GM23338 (cell line): Measurements from ENCODE around the gene SULT2B1. TPM values are rescaled to one million over a fixed set of nuclear protein-coding genes. Genes with fewer than 3 reads are reported as not detected.

Experiments used
- ATAC-seq: fragments of 200-7000 bp; cut with Tn5 transposase; 3 replicates; pipeline ENCODE4 v1.9.1; 2020
- DNase-seq: peaks from one replicate; pipeline ENCODE4 v3.0.0-alpha.2; 2015; ENCODE audit warnings: low spot score
- H2AFZ ChIP-seq: fragments of 200-600 bp; sonication (generic); 2 replicates; pipeline ENCODE4 v1.8.0; 2016; ENCODE audit warnings: antibody characterized with exemption, mild to moderate bottlenecking, moderate library complexity
- H3F3A ChIP-seq: fragments of 200-600 bp; sonication (generic); replicated peaks from 2 replicates; pipeline ENCODE4 v1.8.0; 2017; ENCODE audit warnings: antibody characterized with exemption, mixed run types, low read depth
- H3K27ac ChIP-seq: fragments of 200-600 bp; sonication (generic); 2 replicates; pipeline ENCODE4 v1.6.1; 2016; ENCODE audit warnings: low read depth
- H3K27me3 ChIP-seq: fragments of 200-600 bp; sonication (generic); 2 replicates; pipeline ENCODE4 v1.8.0; 2016; ENCODE audit warnings: mild to moderate bottlenecking, mixed run types, moderate library complexity; ENCODE audit not compliant: insufficient read depth
- H3K36me3 ChIP-seq: fragments of 200-600 bp; sonication (generic); 2 replicates; pipeline ENCODE4 v1.8.0; 2016; ENCODE audit warnings: mild to moderate bottlenecking; ENCODE audit not compliant: insufficient read depth
- H3K4me1 ChIP-seq: fragments of 200-600 bp; sonication (generic); 2 replicates; pipeline ENCODE4 v1.8.0; 2016; ENCODE audit warnings: mild to moderate bottlenecking, moderate library complexity; ENCODE audit not compliant: insufficient read depth
- H3K4me2 ChIP-seq: fragments of 200-600 bp; sonication (generic); 2 replicates; pipeline ENCODE4 v1.7.1; 2017; ENCODE audit warnings: mixed run types
- H3K4me3 ChIP-seq: fragments of 200-600 bp; sonication (generic); 2 replicates; pipeline ENCODE4 v1.6.1; 2016; ENCODE audit warnings: mixed run types
- H3K79me2 ChIP-seq: fragments of 200-600 bp; sonication (generic); replicated peaks from 2 replicates; pipeline ENCODE4 v1.8.0; 2017; ENCODE audit warnings: mild to moderate bottlenecking; ENCODE audit not compliant: insufficient read depth
- H3K9me2 ChIP-seq: fragments of 200-600 bp; sonication (generic); 2 replicates; pipeline ENCODE4 v1.8.0; 2017; ENCODE audit not compliant: insufficient read depth
- H4K20me1 ChIP-seq: fragments of 200-600 bp; sonication (generic); replicated peaks from 2 replicates; pipeline ENCODE4 v1.8.0; 2017; ENCODE audit warnings: mild to moderate bottlenecking; ENCODE audit not compliant: insufficient read depth
- H3K27ac Mint-ChIP-seq: 2 replicates; pipeline ENCODE4 v1.8.0; 2020; ENCODE audit warnings: inconsistent platforms, mild to moderate bottlenecking, moderate library complexity, mixed read lengths
- H3K27me3 Mint-ChIP-seq: 3 replicates; pipeline ENCODE4 v1.8.0; 2022; ENCODE audit warnings: low read depth, mild to moderate bottlenecking, moderate library complexity, mixed read lengths, inconsistent platforms; ENCODE audit not compliant: insufficient read depth, poor library complexity
- H3K36me3 Mint-ChIP-seq: 3 replicates; pipeline ENCODE4 v1.8.0; 2021; ENCODE audit warnings: low read depth, mild to moderate bottlenecking, inconsistent platforms, moderate library complexity, mixed read lengths
- H3K4me1 Mint-ChIP-seq: 3 replicates; pipeline ENCODE4 v1.8.0; 2020; ENCODE audit warnings: mild to moderate bottlenecking, inconsistent platforms, mixed read lengths
- H3K4me3 Mint-ChIP-seq: 3 replicates; pipeline ENCODE4 v1.8.0; 2021; ENCODE audit warnings: moderate library complexity, mild to moderate bottlenecking, inconsistent platforms, mixed read lengths
- H3K9me3 Mint-ChIP-seq: 3 replicates; pipeline ENCODE4 v1.8.0; 2020; ENCODE audit warnings: moderate library complexity, mild to moderate bottlenecking, inconsistent platforms, mixed read lengths
- CREB1 ChIP-seq: fragments of 250-450 bp; sonication (Bioruptor Pico); IDR thresholded peaks from 2 replicates; pipeline ENCODE4 v1.5.0; 2020; ENCODE audit warnings: low read depth, mild to moderate bottlenecking, moderate library complexity
- ETS1 ChIP-seq: IDR thresholded peaks from 2 replicates; pipeline ENCODE4 v1.6.1; 2016; ENCODE audit warnings: antibody characterized with exemption
- EZH2 ChIP-seq: fragments of 200-600 bp; sonication (generic); IDR thresholded peaks from one replicate; pipeline ENCODE4 v1.8.0; 2017; ENCODE audit warnings: antibody characterized with exemption, mild to moderate bottlenecking, low read depth; ENCODE audit not compliant: unreplicated experiment
- NANOG ChIP-seq: IDR thresholded peaks from 2 replicates; pipeline ENCODE4 v1.6.1; 2016; ENCODE audit warnings: antibody characterized with exemption, borderline replicate concordance
- STAT1 ChIP-seq: IDR thresholded peaks from one replicate; pipeline ENCODE4 v1.6.1; 2016; ENCODE audit warnings: antibody characterized with exemption; ENCODE audit not compliant: unreplicated experiment
- ZNF114 ChIP-seq: fragments of 250-450 bp; sonication (Bioruptor Pico); IDR thresholded peaks from 2 replicates; pipeline ENCODE4 v1.5.0; 2020; ENCODE audit warnings: mild to moderate bottlenecking, moderate library complexity
- polyA plus RNA-seq: library from polyadenylated mRNA; unstranded; fragments of >200 nt; fragmentation: Nextera tagmentation; extraction: Ambion mirVana; gene quantifications from 2 replicates; pipeline ENCODE4 v1.2.1, GENCODE V29; 2016
- total RNA-seq: library from RNA; depleted of rRNA; stranded (reverse); fragments of >200 nt; shearing (Covaris generic); gene quantifications from 2 replicates; pipeline ENCODE4 v1.2.3, GENCODE V29; 2014
- TF ChIP-seq, protein P1 (sequence below), 2 experiments: fragments of 200-600 bp in 1 of 2; sonication (generic) in 1 of 2; conservative IDR thresholded peaks; 2 replicates each; pipeline versions ENCODE4 v1.5.1 to v1.6.1; 2016 to 2017; ENCODE audit warnings: antibody characterized with exemption in 2 of 2, low read depth in 2 of 2, mild to moderate bottlenecking in 2 of 2, moderate library complexity in 1 of 2
- TF ChIP-seq, protein P2 (sequence below): IDR thresholded peaks from one replicate; pipeline ENCODE4 v1.6.1; 2018; ENCODE audit warnings: antibody characterized with exemption; ENCODE audit not compliant: unreplicated experiment

The SULT2B1 gene
- total and polyA plus RNA-seq, 2 experiments from 2014 or later, result 1.3 to 2.5 TPM

- TF ChIP-seq, protein P1, sequence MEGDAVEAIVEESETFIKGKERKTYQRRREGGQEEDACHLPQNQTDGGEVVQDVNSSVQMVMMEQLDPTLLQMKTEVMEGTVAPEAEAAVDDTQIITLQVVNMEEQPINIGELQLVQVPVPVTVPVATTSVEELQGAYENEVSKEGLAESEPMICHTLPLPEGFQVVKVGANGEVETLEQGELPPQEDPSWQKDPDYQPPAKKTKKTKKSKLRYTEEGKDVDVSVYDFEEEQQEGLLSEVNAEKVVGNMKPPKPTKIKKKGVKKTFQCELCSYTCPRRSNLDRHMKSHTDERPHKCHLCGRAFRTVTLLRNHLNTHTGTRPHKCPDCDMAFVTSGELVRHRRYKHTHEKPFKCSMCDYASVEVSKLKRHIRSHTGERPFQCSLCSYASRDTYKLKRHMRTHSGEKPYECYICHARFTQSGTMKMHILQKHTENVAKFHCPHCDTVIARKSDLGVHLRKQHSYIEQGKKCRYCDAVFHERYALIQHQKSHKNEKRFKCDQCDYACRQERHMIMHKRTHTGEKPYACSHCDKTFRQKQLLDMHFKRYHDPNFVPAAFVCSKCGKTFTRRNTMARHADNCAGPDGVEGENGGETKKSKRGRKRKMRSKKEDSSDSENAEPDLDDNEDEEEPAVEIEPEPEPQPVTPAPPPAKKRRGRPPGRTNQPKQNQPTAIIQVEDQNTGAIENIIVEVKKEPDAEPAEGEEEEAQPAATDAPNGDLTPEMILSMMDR (conservative IDR thresholded peaks at IDR 0.05; ENCODE audit: low read depth in 2 of 2), result no peak
- TF ChIP-seq ETS1, result no peak
- no peak for TF ChIP-seq ZNF114 (CRISPR knock-in tag)
- TF ChIP-seq EZH2, result no peak
- TF ChIP-seq, protein P2, sequence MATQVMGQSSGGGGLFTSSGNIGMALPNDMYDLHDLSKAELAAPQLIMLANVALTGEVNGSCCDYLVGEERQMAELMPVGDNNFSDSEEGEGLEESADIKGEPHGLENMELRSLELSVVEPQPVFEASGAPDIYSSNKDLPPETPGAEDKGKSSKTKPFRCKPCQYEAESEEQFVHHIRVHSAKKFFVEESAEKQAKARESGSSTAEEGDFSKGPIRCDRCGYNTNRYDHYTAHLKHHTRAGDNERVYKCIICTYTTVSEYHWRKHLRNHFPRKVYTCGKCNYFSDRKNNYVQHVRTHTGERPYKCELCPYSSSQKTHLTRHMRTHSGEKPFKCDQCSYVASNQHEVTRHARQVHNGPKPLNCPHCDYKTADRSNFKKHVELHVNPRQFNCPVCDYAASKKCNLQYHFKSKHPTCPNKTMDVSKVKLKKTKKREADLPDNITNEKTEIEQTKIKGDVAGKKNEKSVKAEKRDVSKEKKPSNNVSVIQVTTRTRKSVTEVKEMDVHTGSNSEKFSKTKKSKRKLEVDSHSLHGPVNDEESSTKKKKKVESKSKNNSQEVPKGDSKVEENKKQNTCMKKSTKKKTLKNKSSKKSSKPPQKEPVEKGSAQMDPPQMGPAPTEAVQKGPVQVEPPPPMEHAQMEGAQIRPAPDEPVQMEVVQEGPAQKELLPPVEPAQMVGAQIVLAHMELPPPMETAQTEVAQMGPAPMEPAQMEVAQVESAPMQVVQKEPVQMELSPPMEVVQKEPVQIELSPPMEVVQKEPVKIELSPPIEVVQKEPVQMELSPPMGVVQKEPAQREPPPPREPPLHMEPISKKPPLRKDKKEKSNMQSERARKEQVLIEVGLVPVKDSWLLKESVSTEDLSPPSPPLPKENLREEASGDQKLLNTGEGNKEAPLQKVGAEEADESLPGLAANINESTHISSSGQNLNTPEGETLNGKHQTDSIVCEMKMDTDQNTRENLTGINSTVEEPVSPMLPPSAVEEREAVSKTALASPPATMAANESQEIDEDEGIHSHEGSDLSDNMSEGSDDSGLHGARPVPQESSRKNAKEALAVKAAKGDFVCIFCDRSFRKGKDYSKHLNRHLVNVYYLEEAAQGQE, result no peak
Observed at GRCh38 chr19:48582168-48582567, 30.2 kb downstream of the SULT2B1 start (continued).

DNA sequence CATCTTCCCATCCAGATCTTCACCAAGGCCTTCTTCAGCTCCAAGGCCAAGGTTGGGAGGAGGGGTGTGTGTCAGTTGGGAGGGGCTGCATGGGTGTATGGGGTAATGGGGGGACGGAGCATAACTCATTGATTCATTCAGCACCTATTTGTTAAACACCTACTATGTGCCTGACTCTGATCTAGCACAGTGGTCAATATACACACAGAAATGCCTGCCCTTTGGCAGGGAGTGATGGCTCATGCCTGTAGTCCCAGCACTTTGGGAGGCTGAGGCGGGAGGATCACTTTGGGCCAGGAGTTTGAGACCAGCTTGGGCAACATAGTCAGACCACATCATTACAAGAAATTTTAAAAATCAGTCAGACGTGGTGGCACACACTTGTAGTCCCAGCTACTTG, 35.4 kb downstream of the SULT2B1 start:
- Histone ChIP-seq H4K20me1 (no peaks in the 10 kb centered on the region), H3F3A (no peaks in the 10 kb centered on the region), H3K9me2 (no peaks in the 10 kb centered on the region), H3K4me3 (no peak overlapping the region), H3K36me3 (no peaks in the 10 kb centered on the region), H2AFZ (0 out of 2 replicates have a peak overlapping the region, but pooled peaks have one; percentile 14), H3K4me2 (no peak overlapping the region), H3K79me2 (no peaks in the 10 kb centered on the region), H3K27me3 (no peaks in the 10 kb centered on the region), H3K4me1 (no peaks in the 10 kb centered on the region), H3K27ac (no peak overlapping the region)
- Mint-ChIP-seq H3K27ac (no peak overlapping the region), H3K27me3 (peaks cover 36% of the 10 kb centered on the region), H3K4me1 (peaks cover 8% of the 10 kb centered on the region), H3K36me3 (no peaks in the 10 kb centered on the region), H3K9me3 (peaks cover 2% of the 10 kb centered on the region), H3K4me3 (no peak overlapping the region)
- ATAC-seq (no peak), DNase-seq (no peak)
- TF ChIP-seq STAT1, result no peak
- TF ChIP-seq, protein P1 (conservative IDR thresholded peaks at IDR 0.05; ENCODE audit: low read depth in 2 of 2), result no peak
- no peak for TF ChIP-seq EZH2
- TF ChIP-seq NANOG, result no peak
- TF ChIP-seq, protein P2, result no peak
- TF ChIP-seq CREB1 (CRISPR knock-in tag), result no peak
- TF ChIP-seq ETS1, result no peak
